GM19324 (cell line): Measurements from ENCODE around the gene RBM44.

ENCODE experiments used
- ATAC-seq: cut with Tn5 transposase; IDR thresholded peaks from one replicate; pipeline ENCODE4 v1.9.1; 2021; ENCODE audit warnings: mild to moderate bottlenecking, moderate library complexity; ENCODE audit not compliant: unreplicated experiment, low FRiP score

The RBM44 gene

GRCh38 chr2:237870126-237870525, 71.5 kb downstream of the RBM44 start:
- ATAC-seq: no peak

DNA sequence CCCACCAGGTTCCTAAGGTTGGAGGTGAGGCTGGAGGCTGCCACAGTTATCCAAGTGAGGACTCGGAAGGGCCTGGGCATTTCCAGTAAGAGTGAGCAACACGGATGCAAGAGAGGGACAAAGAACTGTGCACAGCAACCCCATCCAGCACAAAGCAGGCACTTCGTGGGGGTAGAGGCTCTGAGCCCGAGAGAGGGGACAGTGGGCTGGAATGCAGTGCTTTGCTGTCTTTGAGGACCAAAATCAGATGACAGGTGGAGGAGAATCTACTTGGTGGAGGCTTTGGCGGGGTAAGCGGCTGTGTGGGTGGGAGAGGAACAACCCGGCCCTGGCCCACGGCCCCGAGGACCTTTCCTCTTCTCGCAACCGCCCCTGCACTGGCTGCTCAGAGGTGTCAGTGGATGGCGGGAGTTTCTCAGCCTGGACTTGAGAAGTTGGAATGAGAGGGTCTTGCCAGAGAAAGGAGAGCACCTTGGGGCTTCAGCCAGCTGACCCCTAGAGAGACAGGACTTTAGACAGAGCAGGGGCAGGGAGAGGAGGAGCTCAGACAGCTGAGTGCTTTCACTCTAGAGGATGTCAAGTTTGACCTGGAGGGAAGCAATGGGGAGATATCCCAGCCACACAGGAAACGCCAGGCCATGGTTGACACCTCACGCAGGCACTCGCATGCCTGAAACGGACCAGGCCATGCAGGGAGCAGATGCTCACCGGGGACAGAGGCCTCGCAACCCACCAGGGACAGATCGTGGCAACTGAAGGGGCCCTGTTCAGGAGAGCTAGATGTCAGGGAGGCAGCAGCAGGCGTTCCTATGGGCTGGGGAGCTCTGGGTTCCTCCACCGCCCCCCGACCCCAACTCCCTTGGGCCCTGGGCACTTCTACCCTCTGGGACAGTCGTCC, 72.4 kb downstream of the RBM44 start:
- no peak for ATAC-seq

GRCh38 chr2:237872178-237872887, 73.8 kb downstream of the RBM44 start:
- ATAC-seq: no peak

DNA sequence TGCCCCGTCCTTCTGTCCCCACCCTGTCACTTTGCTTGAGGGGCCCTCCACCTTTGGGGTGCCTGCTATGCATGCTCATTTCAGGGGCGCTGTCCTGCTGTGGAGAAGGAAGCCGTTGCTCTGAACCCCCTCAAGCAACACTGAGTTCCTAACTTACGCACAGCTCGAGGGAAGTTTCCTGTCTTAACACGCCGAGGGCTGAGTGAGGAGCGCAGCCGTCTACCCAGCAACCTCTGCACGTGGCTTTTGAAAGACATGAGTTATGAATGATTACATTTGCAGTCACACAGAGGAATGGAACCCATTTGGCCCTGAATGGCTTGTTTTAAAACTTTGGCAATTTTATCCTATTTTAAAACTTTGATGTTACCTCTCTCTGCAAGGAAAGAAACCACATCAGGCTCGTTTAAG, 74.8 kb downstream of the RBM44 start:
- no peak for ATAC-seq

DNA sequence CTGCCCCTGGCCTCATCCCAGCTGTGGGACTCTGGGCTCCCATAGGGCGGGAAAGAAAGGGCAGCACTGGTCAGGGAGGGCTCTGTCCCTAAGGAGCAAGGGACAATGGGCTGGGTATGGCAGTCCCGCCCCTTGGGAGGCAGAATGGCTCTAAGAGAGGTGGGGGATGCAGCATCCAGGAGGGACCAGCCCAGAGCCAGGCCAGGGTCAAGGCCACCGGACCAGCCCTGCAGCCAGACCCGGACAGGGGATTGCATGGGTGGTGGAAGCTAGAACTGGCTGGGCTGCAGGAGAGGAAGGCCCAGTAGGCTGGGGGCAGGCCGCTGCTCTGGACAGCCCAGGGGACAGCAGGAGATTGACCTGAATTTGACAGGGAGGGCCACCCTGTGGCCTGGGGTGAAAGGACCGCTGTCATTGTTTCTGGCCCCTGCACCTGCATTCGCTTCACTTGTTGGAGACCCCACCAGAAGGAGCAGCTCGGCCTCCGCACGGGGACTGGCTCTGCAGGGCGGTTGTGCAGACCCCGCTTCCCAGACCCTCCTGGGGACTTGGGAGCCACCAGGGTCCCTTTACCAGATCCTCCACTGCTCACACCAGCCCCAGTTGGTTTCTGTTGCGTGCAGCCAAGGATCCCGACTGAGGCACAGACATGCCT, 75.4 kb downstream of the RBM44 start:
- no peak for ATAC-seq

DNA sequence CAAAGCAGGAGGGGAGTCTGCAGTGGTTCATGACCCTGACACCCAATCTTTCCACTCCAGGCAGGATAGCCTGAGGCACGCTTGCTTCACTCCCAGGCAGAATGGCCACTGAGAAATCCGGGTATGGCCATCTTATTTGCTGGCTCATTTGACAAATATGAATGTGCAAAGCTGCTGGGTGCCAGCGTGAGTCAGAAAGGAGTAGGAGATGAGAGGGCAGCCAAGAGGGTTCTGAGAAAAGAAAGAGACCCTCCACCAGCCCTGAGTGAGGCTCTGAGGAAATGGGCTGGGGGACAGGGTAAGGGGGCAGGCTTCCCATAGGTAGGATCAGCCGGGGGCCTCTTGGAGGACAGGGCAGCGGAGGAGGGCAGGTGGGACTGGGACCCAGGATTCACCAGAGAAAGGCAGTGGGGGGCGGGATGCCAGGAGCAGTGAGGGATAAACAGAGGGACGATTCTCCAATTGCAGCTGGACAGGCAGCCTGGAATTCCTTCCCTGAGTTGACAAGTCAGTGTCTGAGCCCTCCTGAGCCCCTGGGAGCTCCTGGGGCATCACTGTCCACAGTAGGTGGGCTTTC, 76.1 kb downstream of the RBM44 start:
- ATAC-seq: no peak

GRCh38 chr2:237875256-237876060, 76.9 kb downstream of the RBM44 start:
- ATAC-seq: no peak

GRCh38 chr2:237876061-237876526, 77.5 kb downstream of the RBM44 start:
- ATAC-seq: no peak

DNA sequence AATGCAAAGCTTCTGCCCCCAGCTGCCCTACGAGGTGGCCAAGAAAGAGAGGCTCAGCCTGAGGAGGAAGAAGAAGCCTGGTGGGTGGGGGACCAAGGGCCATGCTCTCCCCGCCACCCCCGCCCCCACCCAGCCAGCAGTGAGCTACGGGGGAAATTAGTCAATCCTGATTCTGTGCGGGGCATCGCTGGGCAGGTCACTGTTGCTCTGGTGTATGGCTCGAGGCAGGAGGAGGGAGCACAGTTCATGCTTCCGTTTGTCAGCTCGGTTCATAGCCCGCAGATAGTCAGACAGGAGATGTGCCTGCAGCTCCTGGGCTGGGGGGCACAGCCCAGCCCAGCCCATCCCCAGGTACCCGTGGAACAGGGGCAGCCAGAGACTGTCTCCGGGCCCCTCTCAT, 78.0 kb downstream of the RBM44 start:
- ATAC-seq: no peak

DNA sequence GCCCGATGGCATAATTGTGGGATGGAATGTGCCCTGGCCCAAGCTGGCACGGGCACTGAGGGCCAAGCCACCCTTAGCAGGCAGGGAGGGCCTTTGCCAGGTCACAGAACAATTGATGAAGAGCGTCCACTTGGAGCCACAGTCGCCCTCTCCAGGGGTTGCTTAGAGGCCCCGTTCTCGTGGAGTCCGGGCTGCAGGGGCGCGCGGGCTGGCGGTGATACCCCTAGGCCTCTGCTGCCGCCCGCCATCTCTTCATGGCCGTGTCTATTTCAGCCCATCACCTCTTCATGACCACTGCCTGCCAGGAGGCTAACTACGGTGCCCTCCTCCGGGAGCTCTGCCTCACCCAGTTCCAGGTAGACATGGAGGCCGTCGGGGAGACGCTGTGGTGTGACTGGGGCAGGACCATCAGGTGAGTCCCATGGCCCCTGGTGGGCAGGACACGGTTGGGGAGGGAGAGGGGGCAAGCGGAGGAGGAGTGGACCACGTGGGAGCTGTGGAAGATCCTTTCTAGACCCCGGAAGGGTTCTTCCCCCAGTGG, 78.4 kb downstream of the RBM44 start:
- no peak for ATAC-seq

- ATAC-seq: no peak
Observed at GRCh38 chr2:237877576-237878307, 79.2 kb downstream of the RBM44 start.

- ATAC-seq: no peak
Observed at GRCh38 chr2:237878321-237879057, 79.9 kb downstream of the RBM44 start.

- no peak for ATAC-seq
Observed at GRCh38 chr2:237879058-237879430, 80.5 kb downstream of the RBM44 start.

DNA sequence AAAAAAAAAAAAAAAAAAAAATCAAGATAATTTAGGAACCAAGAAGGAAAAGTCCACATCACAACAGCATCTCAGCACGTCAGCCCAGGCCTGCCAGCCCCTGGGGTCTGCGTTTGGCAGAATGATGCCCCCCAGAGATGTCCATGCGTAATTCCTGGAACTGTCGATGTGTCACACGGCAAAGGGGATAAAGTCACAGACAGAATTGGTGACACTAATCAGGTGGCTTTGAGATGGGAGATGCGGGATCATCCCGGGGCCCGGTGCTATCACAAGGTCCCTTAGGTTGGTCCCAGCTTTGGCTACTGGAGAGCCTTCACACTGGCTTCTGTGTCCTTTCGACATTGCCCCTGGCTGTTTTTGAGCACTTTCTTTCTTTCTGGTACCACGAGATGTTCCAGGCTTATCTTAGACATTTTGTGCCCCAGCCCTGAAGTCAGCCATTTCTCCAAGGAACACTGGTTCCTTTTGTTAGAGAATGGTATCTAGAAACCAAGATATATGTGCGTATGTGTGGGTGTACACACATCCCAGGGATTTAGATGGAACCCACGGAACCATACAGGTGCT, 81.5 kb downstream of the RBM44 start:
- no peak for ATAC-seq

- ATAC-seq: no peak
Observed at GRCh38 chr2:237882510-237883481, 84.2 kb downstream of the RBM44 start.

GRCh38 chr2:237883951-237884446, 85.4 kb downstream of the RBM44 start:
- no peak for ATAC-seq

DNA sequence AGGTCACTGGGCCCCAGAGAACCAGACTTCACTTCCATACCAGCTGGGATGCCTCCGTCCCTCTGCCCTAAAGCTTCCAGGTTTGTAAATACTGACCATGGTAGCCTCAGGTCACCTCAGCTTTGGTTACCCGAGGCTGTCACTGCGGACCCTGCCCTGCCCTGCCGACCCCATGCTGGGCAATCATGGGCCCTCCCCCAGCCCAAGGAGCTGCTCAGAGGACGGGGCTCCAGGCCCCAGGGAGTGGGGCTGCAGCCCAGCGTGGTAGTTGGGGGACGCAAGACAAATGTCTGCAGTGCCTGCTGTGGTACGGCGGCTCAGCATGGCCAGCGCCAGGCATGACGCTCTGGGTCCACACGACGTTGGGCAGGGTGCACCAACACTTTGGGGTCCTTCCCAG, 86.1 kb downstream of the RBM44 start:
- no peak for ATAC-seq
